Subcutaneous adipose tissue (tissue), 4 donors: ENCODE data around the gene CNNM3. TPM values are rescaled to one million over a fixed set of nuclear protein-coding genes. Genes with fewer than 3 reads are reported as not detected.

Source experiments
- small RNA-seq: library from RNA; depleted of rRNA; stranded (forward); fragments of <200 nt; gene quantifications from one replicate; pipeline ENCODE3, GENCODE V24; 2016
- total RNA-seq, 4 donors: library from RNA; depleted of rRNA; stranded (reverse); fragments of >200 nt; gene quantifications; one replicate each; pipeline ENCODE4 v1.1.0, GENCODE V29; 2016
- TF ChIP-seq, protein P1 (sequence below): fragments of 450-650 bp; IDR thresholded peaks from one replicate; pipeline ENCODE4 v1.5.1; 2016; ENCODE audit warnings: low read depth, mild to moderate bottlenecking, control low read depth, antibody characterized with exemption, moderate library complexity

Gene CNNM3
- total RNA-seq, 4 donors from 2014 or later: 4.4 to 21.1 (median 8.5) TPM

DNA sequence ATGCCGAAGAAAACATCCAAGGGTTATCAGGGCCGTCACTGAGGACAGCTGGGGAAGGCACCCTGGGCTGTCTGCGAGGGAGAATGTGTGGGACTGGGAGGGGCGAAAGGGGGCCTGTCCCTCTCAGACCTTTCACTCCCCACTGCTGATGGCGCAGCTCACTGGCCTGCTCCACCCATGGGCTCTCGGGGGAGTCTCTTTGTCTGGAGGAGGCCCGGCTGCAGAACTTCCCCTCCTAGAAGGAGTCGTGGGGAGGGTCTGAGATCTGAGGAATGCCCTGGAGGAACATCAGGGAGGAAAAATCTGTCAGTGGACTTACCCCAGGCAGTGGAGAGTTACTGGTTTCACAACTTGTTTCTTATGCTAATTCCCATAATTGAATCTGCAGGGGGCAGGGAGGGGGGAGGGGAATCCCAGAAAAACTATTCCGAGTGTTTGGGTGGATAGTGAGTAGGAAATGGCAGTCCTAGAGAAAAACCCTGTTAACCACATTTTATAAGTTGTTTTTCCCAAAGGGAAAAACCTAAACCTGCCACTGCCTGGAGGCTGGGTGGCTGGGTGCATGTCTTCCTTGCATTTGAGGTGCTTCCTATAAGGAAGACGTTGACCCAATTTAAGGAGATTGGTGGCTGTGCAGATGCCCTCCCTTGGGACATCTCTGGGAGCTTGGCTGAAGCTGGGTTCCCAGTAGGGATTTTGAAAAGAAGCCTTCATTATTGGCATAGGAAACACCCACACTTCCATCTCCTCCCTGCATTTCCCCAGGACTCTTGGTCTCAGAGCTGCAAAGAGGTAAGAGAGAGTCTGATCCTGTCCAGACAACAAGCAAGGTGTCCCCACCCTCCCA lies 65.5 kb downstream of the CNNM3 start:
- TF ChIP-seq, protein P1, sequence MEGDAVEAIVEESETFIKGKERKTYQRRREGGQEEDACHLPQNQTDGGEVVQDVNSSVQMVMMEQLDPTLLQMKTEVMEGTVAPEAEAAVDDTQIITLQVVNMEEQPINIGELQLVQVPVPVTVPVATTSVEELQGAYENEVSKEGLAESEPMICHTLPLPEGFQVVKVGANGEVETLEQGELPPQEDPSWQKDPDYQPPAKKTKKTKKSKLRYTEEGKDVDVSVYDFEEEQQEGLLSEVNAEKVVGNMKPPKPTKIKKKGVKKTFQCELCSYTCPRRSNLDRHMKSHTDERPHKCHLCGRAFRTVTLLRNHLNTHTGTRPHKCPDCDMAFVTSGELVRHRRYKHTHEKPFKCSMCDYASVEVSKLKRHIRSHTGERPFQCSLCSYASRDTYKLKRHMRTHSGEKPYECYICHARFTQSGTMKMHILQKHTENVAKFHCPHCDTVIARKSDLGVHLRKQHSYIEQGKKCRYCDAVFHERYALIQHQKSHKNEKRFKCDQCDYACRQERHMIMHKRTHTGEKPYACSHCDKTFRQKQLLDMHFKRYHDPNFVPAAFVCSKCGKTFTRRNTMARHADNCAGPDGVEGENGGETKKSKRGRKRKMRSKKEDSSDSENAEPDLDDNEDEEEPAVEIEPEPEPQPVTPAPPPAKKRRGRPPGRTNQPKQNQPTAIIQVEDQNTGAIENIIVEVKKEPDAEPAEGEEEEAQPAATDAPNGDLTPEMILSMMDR: no peak

- TF ChIP-seq, protein P1: no peak
Measured at GRCh38 chr2:96882230-96882629, 66.2 kb downstream of the CNNM3 start.

- TF ChIP-seq, protein P1: no peak
Measured at GRCh38 chr2:96882906-96883305, 66.8 kb downstream of the CNNM3 start.

- TF ChIP-seq, protein P1: no peak
Measured at GRCh38 chr2:96883306-96883705, 67.2 kb downstream of the CNNM3 start.

Small RNAs within 50 kb of the gene (small RNA-seq; reads per million reads assigned to genes)
- gene MIR3127: 0.61 reads per million

Other genes with a start within 250 kb of the CNNM3 start
- gene KANSL3, start 178.0 kb upstream of the CNNM3 start, total RNA-seq: 10 to 100 TPM; 34.7 to 65.0 (median 39.7) TPM
- gene FER1L5, start 173.5 kb upstream of the CNNM3 start, total RNA-seq: not detected
- 10 to 100 TPM; 14.6 to 18.1 (median 16.7) TPM for gene LMAN2L, start 76.2 kb upstream of the CNNM3 start, total RNA-seq
- 1 to 10 TPM; 2.0 to 3.7 (median 2.7) TPM for gene CNNM4, start 55.4 kb upstream of the CNNM3 start, total RNA-seq
- gene ANKRD23, start 27.8 kb downstream of the CNNM3 start, total RNA-seq: 1 to 10 TPM in 3 of 4 donors, not detected in 1; 1.7 to 4.3 (median 2.9) TPM
- 10 to 100 TPM in 1 of 4 donors, 1 to 10 TPM in 3; 6.7 to 12.3 (median 8.4) TPM for gene ANKRD39, start 41.7 kb downstream of the CNNM3 start, total RNA-seq
- 10 to 100 TPM; 10.4 to 27.1 (median 17.8) TPM for gene SEMA4C, start 53.8 kb downstream of the CNNM3 start, total RNA-seq
- 1 to 10 TPM in 2 of 4 donors, not detected in 2; 1.8 to 4.3 TPM for gene FAM178B, start 170.3 kb downstream of the CNNM3 start, total RNA-seq